EH (cell line): ENCODE measurements around the gene DOK5.

Experiments
- DNase-seq: peaks from one replicate; pipeline ENCODE4 v3.0.0-alpha.2; 2015; ENCODE audit warnings: low read depth

Gene DOK5

DNA sequence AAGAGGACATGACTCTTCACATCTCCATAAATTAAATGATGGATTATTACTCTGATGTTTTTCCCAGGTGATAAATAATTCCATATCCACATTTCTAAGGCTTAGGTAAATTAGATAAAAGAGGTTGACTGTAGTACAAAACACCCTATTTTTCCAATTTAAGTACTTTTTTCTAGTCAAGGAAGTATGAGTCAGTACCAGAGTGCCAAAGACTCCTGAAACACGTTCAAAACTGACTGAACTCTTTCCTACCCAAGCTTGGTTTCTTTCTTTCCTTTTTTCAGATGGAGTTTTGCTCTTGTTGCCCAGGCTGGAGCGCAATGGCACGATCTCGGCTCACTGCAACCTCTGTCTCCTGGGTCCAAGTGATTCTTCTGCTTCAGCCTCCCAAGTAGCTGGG lies 85.0 kb downstream of the DOK5 start:
- no peak for DNase-seq

DNA sequence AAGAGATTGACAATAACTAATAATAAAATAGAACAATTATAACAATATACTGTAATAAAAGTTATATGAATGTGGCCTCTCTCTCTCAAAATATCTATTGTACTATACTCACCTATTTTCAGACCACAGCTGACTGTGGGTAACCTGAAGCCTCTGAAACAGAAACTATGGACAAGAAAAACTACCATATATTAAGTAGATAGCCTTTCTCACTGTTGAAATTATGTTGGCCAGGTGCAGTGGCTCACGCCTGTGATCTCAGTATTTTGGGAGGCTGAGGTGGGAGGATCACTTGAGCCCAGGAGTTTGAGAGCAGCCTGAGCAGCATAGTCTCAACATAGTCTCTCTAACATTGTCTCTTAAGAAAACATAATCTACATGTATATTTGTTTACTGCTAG lies 89.9 kb downstream of the DOK5 start:
- no peak for DNase-seq

DNA sequence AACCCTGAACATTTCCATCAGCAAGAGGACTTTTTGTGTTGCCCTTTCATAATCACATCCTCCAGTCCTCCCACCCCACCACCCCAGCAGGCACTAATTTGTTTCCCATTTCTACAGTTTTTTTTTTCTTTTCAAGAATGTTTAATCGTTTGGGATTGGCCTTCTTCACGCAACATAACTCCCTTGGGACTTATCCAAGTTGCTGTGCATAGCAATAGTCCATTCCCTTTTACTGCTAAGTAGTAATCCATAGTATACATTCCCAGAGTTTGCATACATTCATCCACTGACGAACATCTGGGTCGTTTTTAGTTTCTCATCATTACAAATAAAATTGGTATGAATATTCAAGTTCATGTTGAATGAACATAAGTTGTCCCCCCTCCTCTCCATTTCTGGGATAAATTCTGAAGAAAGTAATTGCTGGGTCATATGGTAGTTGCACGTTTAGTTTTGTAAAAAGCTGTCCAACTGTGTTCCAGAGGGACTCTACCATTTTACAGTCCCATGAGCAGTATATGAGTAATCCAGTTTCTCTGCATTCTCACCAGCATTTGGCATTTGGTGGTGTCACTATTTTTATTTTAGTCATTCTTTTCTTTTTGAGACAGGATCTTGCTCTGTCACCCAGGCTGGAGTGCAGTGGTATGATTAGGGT lies 90.8 kb downstream of the DOK5 start:
- no peak for DNase-seq

DNA sequence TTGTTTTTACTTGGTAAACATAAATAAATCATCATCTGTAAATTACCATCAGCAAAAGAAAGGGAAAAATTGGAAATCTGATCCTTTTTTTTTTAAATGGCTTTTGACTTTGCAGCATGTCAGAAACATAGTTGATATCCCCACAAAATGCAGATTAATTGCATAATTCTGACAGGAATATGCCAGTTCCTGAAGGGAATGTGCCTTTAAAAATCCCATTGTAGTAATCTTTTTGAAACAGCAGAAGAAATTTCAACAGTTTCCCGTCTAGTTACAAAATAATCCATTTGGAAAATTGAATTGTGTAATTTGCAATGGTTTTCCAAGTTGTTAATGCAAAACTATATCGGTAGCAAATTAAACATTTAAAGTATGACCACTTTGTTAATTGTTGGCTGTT lies 95.2 kb downstream of the DOK5 start:
- no peak for DNase-seq

DNA sequence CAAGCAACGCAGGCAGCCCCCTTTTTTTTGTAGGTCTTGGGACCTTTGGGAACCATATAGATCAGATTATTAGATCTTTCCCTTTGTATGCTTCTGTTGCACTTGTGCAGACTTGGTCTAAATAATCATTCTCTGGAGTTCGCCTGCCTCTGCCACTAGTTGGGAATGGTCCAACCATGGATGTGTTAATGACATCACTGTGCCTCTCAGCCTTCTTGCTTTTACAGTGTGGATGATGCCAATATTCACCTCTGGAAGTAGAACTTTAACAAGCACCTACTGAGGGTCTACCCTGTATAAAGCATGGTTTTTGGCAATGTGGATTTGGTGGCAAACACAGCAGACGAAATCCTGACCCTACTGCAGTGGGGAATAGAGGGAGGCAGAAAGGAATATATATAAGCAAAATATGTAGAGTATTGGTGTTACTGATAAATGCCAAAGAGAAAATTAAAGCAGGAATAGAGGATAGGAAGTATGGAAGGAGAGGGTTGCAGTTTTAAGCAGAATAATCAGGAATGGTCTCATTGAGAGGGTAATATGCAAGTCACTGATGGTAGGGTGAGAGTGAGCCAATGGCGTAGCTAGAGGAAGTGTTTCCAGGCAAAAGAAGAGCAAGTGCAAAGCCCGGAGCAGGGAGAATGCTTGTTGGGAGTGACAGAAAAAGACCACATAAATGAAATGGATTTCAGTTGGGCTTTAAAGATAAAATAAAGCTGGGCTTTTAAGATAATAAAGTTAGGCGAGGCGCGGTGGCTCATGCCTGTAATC lies 97.5 kb downstream of the DOK5 start:
- DNase-seq: no peak

DNA sequence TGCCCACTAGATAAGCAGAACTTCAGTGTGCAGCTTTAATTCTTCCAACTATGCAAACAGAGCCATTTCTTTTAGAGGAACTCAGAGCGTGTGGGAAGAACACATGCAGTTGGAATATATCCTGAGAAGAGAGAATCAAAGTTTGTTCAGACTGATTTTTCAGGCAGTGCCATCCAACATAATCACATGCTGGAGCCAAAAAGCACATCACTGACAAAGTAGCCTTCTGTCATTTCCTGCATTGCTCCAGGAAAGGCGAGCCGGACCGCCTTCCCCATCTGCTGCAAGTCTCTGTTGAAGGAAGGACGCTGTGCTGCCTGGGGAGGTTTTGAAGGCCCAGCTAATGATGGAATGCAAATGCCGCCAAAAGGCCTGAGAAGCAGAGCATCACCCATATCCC lies 98.4 kb downstream of the DOK5 start:
- no peak for DNase-seq

DNA sequence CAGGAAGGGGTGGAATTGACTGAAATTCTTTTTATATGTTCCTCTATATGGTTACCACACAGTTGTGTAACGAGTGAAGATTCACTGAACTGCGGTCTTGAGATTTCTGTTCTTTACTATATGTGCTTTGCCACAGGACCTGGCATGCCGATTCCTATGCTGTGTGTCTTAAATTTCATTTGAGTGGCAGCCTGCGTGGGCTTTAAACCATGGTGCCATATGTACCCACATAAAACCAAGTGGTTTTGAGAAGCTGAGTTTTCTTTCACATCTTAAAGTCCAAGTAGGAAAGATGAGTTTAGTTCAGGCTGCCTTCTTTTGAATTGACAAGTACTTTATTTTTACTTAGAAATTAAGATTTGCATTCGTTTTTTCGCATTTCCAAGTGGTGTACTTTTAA lies 101.1 kb downstream of the DOK5 start:
- DNase-seq: no peak

DNA sequence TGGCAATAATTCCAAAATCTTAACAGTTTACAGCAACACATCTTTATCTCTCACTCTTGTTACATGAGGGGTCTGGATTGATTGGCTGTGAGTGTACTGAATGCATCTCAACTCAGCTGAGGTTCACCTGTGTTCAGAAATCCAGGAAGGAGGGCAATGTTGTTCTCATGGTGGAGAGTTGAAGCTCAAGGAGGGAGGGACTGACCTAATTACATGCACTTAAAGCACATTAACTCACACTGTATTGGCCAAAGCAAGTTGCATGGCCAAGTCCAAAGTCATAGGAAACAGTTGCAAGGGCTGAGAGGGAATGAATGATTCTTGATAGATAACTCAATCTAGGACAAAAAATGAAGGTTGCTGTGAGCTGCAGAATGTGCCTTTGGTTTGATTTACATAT lies 102.2 kb downstream of the DOK5 start:
- DNase-seq: no peak

DNA sequence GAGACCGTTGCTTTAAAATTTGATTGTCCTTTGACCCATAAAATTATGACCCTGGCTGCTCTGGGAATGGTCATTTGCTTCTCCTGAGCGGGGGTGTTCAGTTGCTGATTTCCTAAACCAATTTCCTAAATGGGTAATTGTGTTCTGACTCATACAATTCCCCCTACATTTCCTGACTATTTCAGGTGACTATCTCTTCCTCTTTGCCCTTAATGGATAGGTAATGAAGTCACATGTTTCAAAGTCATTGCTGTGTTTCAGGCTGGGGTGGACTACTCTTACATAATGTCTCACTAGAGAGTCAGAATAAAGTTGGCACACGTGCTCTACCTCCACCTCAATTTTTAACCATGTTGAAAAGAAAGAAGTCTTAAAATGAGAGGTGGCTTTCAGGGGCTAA lies 109.8 kb downstream of the DOK5 start:
- no peak for DNase-seq

DNA sequence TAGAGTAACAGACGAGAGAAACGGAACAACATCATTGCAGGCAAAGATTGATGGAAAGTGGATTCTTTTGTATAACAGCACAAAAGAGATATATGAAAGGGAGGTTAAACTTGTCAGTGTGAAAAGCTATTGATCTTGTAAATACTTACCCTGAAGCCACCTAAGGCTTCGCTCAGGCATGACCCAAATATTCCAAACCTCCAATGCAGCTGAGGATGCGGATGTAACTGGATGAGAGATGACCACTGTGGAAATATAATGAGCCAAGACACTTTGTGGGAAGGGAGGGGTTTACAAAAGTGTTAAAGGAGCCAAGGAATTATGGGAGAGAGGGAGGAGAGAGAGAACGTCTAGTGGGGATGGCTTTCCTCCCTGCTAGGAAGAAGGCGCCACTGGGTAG lies 112.0 kb downstream of the DOK5 start:
- DNase-seq: no peak

DNA sequence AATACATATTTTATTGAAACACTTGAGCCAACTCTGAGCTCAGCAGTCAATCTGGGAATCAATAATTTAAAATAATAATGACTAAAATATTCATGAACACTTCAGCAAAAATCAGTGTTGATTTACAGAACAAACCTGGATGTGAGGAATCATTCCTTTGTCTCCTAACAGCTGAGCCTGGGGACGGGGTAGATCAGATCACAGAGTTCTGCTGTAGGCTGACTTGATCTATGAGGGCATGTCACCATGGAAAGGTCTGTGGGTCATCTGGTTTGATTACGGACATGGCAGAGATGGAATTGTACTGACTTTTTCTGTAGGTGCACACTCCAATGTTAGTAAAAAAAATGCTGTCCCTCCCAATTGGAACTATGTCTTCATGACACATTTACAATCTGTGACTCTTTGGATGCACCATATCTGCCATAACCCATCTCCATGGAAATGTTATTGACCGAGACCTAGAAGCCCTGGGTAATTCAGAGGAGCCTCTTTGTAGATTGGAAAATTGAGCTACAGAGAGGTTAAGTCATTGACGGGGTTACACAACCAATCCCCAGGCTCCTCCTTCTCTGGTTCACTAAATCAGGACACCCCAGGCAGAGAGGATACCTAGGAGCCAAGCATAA lies 114.1 kb downstream of the DOK5 start:
- no peak for DNase-seq

DNA sequence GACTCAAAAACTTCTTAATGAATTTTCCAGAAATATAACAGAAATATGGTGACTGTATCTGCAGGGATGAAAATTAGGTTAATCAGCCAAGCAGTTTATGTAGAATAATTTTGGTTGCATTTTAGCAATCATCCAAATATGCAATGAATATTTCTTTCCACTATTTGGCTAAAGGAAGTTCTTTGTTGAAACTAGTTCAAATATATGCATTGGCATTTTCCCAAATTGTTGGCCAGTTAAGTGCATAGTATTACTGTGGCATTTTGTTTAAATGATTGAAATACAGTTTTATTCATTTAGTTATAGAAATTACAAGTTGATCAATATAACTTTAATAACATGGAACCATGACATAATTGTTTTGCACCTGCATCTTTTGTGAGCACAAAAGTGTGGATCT lies 115.5 kb downstream of the DOK5 start:
- no peak for DNase-seq

DNA sequence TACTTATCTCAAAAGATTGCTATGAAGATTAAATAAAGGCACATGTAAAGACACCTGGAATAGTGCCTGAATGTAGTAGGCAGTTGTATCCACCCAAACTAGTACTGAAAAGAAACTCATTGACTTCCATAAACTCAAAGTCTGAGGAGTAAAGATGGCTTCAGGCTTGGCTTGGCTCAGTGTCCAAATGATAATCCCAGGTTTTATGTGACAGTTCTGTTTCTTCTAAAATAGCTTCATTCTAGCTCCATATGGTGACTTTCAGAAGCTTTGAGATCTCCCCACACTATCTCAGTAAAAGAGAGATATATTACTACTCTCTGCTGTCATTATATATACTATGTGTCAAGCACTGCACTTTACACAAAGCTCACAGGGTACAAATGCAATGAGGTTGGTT lies 121.3 kb downstream of the DOK5 start:
- DNase-seq: no peak

DNA sequence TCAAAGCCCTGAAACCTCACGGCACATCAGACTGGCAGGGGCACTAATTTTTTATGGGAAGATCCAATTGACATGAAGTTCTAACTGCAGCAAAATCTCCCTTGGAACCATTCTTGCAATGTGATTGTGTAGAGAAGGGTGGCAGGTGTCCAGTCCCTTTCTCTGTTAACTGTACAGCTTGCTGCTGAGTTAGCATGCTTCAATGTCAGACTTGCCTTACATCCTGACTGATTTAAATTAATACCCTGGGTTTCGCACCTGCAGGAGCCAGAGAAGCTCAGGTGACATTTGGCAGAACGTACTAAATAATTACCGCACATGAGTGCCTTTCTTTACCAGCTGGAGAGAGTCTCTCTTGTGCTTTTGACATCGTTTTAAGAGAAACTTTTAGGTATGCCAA lies 123.0 kb downstream of the DOK5 start:
- DNase-seq: no peak

DNA sequence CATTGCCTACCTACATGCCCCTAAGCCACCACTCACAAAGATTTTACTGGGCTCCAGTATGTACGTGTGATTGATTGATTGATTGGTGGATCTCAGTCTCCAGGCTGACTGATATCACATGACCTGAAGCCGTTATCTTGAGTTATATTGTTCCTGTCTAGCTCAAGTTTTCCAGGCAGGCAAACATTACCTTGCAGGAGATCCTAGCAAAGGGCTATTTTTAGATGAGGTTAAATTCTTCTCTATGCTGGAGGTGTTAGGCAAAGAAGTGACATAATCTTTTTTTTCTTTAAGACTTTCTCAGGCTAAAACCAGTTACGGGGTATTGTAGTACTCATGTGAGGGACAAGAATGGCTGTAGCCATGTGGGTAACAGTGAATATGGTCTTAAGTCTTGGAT lies 125.2 kb downstream of the DOK5 start:
- DNase-seq: no peak

DNA sequence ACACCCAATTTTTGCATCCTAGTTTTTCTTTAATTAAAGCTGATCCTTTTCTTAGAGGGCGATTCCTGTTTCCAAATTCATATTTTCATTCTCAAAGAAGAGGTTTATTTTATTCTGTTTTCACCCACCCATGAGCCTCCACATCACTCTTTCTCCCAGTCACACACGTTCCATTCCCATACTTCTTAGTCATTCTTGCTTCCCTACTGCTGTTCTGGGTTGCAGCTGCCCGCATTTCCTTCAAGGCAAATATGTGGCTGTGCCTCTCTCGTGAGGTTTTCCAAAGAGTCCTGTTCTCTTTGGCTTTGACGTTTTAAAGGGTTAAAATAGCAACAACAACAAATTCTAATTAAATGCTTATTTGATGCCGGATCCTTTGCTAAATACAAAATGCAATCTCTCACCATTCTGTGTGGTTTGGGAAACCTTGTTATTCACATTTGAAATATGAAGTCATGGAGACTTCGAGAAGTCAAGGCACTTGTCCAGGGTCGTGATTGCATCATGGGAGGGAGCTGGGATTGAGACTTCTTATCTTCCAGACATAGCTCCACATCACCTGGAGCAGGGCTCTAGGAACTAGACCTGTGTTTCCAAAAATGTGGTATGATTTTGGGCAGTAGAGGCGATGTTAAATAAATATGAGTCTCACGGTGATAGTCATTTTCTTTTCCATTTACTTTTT lies 126.6 kb downstream of the DOK5 start:
- no peak for DNase-seq

DNA sequence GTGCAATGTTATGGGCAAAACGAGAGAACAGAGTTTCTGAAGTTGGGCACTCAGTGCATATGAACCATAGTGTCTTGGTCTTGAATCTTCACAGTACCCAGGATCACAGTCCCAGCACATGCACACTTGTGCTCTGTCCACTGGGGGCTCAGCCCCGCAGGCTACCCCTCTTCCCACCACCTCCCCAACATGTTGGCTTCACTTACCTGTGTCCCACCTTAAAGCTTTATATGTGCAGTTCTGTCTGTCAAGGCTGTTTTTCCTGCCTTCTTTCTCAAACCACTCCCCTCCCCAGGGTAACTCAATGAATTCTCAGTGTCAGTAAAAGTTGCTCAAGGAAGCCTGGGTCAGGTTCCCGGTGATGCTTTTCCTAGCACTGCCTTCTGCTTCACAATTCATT lies 129.9 kb downstream of the DOK5 start:
- no peak for DNase-seq

DNA sequence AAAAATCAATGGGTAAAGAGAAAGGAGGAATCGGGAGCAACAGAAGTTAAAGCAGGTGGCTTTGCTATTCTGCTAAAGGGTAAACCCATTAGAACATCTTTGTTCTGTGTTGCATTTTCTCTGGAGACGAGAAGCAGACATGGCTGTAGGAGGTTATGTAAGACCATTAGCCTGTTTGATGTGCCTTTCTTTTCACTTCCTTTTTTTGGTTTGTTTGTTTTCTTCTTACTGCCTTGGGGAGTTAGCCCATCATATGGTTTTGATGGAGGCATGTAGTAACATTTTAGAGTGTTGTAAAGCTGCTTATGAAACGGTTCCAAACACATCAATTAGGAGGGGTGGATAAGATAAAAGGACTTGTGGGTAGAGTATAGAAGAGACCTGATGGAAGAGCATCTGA lies 131.0 kb downstream of the DOK5 start:
- no peak for DNase-seq

DNA sequence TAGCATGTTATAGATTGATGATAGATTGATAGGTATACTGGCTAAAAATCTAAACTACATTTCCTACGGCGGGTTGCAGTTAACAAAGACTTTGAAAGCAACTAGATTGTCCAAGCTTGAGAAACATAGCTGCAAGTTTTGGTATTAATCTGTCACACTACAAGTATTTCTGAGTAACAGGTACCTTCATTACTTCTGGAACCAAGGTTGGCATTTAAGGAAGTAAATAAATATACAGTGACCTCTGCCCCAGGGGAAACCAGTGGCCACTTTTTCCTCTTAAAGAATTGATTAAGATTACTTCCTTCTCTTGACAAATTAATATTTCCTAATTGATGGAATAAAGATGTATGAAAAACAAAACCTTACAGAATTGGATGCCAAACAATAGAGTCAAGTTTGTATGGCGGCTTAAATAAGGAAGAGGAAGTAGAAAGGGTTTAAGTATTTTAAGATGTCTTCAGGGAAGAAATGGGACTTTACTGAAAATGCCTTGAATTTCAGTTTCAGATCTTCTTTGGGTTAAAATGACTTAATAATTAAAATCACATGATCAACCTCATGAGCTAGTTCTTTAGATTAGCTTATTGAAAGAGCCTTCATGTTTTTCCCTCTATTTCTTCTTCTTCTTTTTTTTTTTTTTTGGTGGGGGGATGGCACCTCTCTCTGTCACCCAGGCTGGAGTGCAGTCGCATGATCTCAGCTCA lies 132.8 kb downstream of the DOK5 start:
- no peak for DNase-seq

DNA sequence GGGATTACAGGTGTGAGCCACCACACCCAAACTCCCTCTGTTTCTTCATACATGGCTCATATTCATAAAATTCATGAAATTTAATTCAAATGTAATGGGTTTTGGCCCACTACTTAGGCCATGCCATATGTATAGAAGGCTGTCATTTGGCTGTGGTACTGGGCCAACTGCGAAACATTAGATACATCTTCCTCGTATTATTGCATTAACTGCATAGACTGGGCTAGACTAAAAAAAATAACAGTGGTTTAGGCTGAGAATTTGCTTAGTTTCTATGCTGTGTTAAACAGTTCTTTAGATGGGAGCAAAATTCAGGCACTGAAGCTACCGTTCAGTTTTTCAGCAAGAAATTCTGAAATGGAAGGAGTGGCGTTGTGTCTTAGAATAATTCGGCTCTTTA lies 133.6 kb downstream of the DOK5 start:
- no peak for DNase-seq

DNA sequence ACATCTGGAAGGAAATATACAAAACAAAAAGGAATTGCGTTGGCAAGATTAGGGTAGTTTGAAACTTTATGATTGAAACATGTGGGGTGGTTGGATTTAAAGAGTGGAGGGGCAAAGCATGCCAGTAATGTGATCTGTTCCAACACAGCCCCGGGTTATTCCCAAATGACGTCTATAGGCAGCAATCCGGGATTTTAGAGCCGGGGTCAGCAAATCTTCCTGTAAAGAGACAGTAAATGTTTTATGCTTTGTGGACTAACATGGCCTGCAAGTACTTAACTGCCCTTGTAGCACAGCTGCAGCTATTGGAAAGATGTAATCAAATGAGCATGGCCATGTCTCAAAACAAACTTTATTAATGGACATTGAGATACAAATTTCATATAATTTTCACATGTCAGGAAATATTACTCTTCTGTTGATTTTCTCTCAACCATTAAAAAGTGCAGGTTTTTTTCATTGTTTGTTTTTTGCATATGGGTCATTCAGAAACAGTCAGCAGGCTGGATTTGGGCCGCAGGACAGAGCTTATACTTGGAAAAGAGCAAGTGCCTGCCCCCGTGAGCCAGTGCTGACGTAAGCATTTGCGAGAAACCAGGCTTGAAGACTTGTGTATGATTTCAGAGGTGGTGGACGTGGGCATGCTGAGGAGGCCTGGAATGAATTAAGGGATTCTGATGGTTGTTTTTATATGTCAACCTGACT lies 136.5 kb downstream of the DOK5 start:
- DNase-seq: no peak

DNA sequence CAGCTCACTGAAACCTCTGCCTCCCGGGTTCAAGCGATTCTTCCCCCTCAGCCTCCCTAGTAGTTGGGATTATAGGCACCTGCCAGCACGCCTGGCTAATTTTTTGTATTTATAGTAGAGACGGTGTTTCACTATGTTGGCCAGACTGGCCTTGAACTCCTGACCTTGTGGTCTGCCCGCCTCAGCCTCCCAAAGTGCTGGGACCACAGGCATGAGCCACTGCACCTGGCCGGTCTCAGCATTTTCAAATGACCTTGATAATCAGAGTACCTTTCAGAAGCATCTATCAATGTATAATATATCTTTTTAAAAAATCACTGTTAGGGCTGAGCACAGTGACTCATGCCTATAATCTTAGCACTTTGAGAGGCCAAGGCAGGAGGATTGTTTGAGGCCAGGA lies 143.0 kb downstream of the DOK5 start:
- DNase-seq: no peak
